SH-SY5Y (cell line): ENCODE measurements around the gene ZDHHC14.

Source experiments
- GATA2 ChIP-seq: IDR thresholded peaks from 2 replicates; pipeline ENCODE4 v1.6.1; 2011; ENCODE audit warnings: mild to moderate bottlenecking, low read depth, low read length
- GATA3 ChIP-seq: IDR thresholded peaks from 2 replicates; pipeline ENCODE4 v1.6.1; 2011; ENCODE audit warnings: low read depth, mild to moderate bottlenecking, low read length, moderate library complexity

- no peak for TF ChIP-seq GATA3
- TF ChIP-seq GATA2 = no peak
Observed at GRCh38 chr6:157469378-157469777, 88.4 kb downstream of the ZDHHC14 start.
